ENCODE results near the gene ABCC1. TPM values are rescaled to one million over a fixed set of nuclear protein-coding genes. Genes with fewer than 3 reads are reported as not detected.

ABCC1 gene
- total RNA-seq, 1 experiment from 2014 or later: 56.4 TPM

DNA sequence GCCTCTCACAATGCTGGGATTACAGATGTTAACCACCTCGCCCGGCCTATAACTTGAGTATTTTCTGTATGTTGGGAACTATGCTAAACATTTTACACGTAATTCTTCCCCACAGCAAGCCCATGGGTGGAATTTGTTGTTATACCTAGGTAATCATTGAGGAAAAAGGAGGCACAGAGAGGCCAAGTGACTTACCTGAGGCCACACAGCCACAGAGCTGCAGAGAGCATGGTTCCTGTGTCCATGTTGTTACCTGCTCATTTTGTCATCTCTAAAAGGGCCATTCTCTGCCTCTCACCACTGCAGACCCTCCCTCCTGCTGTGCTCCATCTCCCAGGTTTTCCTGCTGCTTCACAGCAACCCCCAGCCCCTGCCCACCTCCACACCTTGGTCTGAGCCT is 135.5 kb downstream of the ABCC1 start:
- H2BK20ac ChIP-seq (ENCODE audit: low read depth, low read length, poor library complexity, severe bottlenecking): no peak overlapping the region
- H4K5ac ChIP-seq (ENCODE audit: insufficient read length, low read depth, low read length): no peak overlapping the region
- no peak overlapping the region for H2BK120ac ChIP-seq (ENCODE audit: low read depth, low read length, poor library complexity, severe bottlenecking)
- no peaks in the 10 kb centered on the region for H4K20me1 ChIP-seq (ENCODE audit: control insufficient read depth, insufficient read depth, insufficient read length)
- no peak overlapping the region for H3K9ac ChIP-seq (ENCODE audit: extremely low read depth, insufficient read length, low read length)
- Mint-ChIP-seq H3K4me3 (no peak overlapping the region), H3K36me3 (ENCODE audit: insufficient read depth in 1 of 3, low read depth in 3 of 3) (peaks cover 41 to 93% (median 84%) of the 10 kb centered on the region in 3 experiments), H3K4me1 (peaks cover 0 to 5% of the 10 kb centered on the region in 2 experiments; a peak in 1 of 4 replicates), H3K27me3 (ENCODE audit: low read depth) (no peaks in the 10 kb centered on the region), H3K27ac (no peak overlapping the region), H3K9me3 (peaks cover 7 to 9% of the 10 kb centered on the region in 2 experiments; a peak in 4 of 5 replicates)
- no CpG with 5 or more reads among the region's 3 CpGs for WGBS (ENCODE audit: extremely low coverage, insufficient read length, low lambda C conversion rate)
- no peaks in the 10 kb centered on the region for H3K27me3 ChIP-seq (ENCODE audit: insufficient read depth, low read length)
- no peak overlapping the region for H2AFZ ChIP-seq (ENCODE audit: low read length)
- H2BK15ac ChIP-seq (ENCODE audit: low read depth, low read length): no peak overlapping the region
- TF ChIP-seq, protein P1, sequence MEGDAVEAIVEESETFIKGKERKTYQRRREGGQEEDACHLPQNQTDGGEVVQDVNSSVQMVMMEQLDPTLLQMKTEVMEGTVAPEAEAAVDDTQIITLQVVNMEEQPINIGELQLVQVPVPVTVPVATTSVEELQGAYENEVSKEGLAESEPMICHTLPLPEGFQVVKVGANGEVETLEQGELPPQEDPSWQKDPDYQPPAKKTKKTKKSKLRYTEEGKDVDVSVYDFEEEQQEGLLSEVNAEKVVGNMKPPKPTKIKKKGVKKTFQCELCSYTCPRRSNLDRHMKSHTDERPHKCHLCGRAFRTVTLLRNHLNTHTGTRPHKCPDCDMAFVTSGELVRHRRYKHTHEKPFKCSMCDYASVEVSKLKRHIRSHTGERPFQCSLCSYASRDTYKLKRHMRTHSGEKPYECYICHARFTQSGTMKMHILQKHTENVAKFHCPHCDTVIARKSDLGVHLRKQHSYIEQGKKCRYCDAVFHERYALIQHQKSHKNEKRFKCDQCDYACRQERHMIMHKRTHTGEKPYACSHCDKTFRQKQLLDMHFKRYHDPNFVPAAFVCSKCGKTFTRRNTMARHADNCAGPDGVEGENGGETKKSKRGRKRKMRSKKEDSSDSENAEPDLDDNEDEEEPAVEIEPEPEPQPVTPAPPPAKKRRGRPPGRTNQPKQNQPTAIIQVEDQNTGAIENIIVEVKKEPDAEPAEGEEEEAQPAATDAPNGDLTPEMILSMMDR (conservative IDR thresholded peaks at IDR 0.05): no peak
- no peak overlapping the region for H4K8ac ChIP-seq (replicated peaks; ENCODE audit: insufficient read length, low read depth, low read length)
- H3K4me1 ChIP-seq (ENCODE audit: insufficient read depth, low read length): no peaks in the 10 kb centered on the region
- H2BK12ac ChIP-seq (ENCODE audit: insufficient read length, low read depth, low read length): no peak overlapping the region
- no peak overlapping the region for H3K27ac ChIP-seq (ENCODE audit: insufficient read length, low read depth, low read length)
- H3K56ac ChIP-seq (ENCODE audit: insufficient read length, low read depth, low read length): no peak overlapping the region
- H3K4me2 ChIP-seq (ENCODE audit: insufficient read depth, insufficient read length, low read length): no peak overlapping the region
- H3K79me1 ChIP-seq (ENCODE audit: insufficient read depth, low read depth, low read length, poor library complexity, severe bottlenecking): no peaks in the 10 kb centered on the region
- H4K91ac ChIP-seq (ENCODE audit: insufficient read length, low read depth, low read length): no peak overlapping the region
- H2AK5ac ChIP-seq (ENCODE audit: insufficient read length, low read length): no peak overlapping the region
- no peak overlapping the region for H3K4ac ChIP-seq (ENCODE audit: low read depth, low read length)
- DNase-seq: no peak
- H3K23me2 ChIP-seq (ENCODE audit: insufficient read length, low read depth, low read length, poor library complexity, severe bottlenecking): no peaks in the 10 kb centered on the region
- H3K79me2 ChIP-seq (ENCODE audit: insufficient read depth, low read length): no peaks in the 10 kb centered on the region
- no peak overlapping the region for H3K18ac ChIP-seq (ENCODE audit: insufficient read length, low read depth, low read length)
- H3K23ac ChIP-seq (ENCODE audit: insufficient read length, low read depth, low read length): no peak overlapping the region
- no peaks in the 10 kb centered on the region for H3K9me3 ChIP-seq (ENCODE audit: control insufficient read depth, low read depth, low read length)
- no peak overlapping the region for H3K14ac ChIP-seq (ENCODE audit: insufficient read depth, low read length)
- no peak overlapping the region for H3T11ph ChIP-seq (ENCODE audit: low read length)
- no peak overlapping the region for H2BK5ac ChIP-seq (ENCODE audit: insufficient read length, low read length)
